Thyroid gland (tissue), 4 donors: ENCODE measurements around the gene PORCN. TPM values are rescaled to one million over a fixed set of nuclear protein-coding genes. Genes with fewer than 3 reads are reported as not detected.

Experiments used
- DNase-seq, 2 donors: peaks; one replicate each; pipeline ENCODE4 v3.0.0-alpha.2; 2019
- H3K27ac ChIP-seq, 3 donors: fragments of 200-600 bp; sonication (generic); 1 replicate in 2 of 3; 2 replicates in 1 of 3; pipeline ENCODE4 v1.5.1; 2016 to 2019; ENCODE audit warnings: mild to moderate bottlenecking in 1 of 3, moderate library complexity in 1 of 3
- H3K27me3 ChIP-seq: fragments of 200-600 bp; sonication (generic); one replicate; pipeline ENCODE4 v1.5.1; 2019
- H3K36me3 ChIP-seq, 2 donors: fragments of 200-600 bp; sonication (generic); one replicate each; pipeline ENCODE4 v1.5.1; 2016 to 2019
- H3K4me1 ChIP-seq, 2 donors: fragments of 200-600 bp; sonication (generic); one replicate each; pipeline ENCODE4 v1.5.1; 2017 to 2019
- H3K4me3 ChIP-seq, 3 donors: fragments of 200-600 bp; sonication (generic); replicated peaks in 1 of 3; 1 replicate in 2 of 3; 2 replicates in 1 of 3; pipeline ENCODE4 v1.5.1; 2016; ENCODE audit warnings: mild to moderate bottlenecking in 1 of 3
- H3K9me3 ChIP-seq: fragments of 200-600 bp; sonication (generic); one replicate; pipeline ENCODE4 v1.5.1; 2017
- CTCF ChIP-seq, 6 experiments: fragments of 200-600 bp in 3 of 6; fragments of 450-650 bp in 3 of 6; sonication (generic) in 3 of 6; IDR thresholded peaks; one replicate each; pipeline ENCODE4 v1.5.1; 2016 to 2019; ENCODE audit warnings: antibody characterized with exemption in 6 of 6, mild to moderate bottlenecking in 2 of 6, inconsistent platforms in 1 of 6, moderate library complexity in 1 of 6
- POLR2A ChIP-seq, 2 donors: fragments of 450-650 bp; IDR thresholded peaks; one replicate each; pipeline ENCODE4 v1.6.1; 2017; ENCODE audit warnings: antibody characterized with exemption in 2 of 2, mild to moderate bottlenecking in 2 of 2, moderate library complexity in 1 of 2
- WGBS, 2 donors: methylation state at CpG; one replicate each; pipeline ENCODE4 v1.1.5; 2017; 5-methylcytosine and 5-hydroxymethylcytosine counted together
- intact Hi-C: fragments of 100-400 bp; cut with DNase I; formaldehyde crosslinking; loops from one replicate; pipeline ENCODE4 v1.15.1; 2023
- total RNA-seq, 4 donors: library from RNA; depleted of rRNA; stranded (reverse); fragments of >200 nt; gene quantifications; one replicate each; pipeline ENCODE4 v1.2.3, GENCODE V29; 2016

PORCN gene
- total RNA-seq, 4 donors from 2014 or later: 14.5 to 36.4 (median 21.4) TPM

- Histone ChIP-seq H3K27me3 (no peaks in the 10 kb centered on the region), H3K4me1 (no peaks in the 10 kb centered on the region), H3K36me3 (peaks cover 0 to 12% of the 10 kb centered on the region in 2 donors), H3K27ac (no peak overlapping the region), H3K9me3 (no peaks in the 10 kb centered on the region), H3K4me3 (no peak overlapping the region)
- TF ChIP-seq POLR2A (IDR thresholded peaks at IDR 0.05) (no peak), CTCF (IDR thresholded peaks at IDR 0.05) (no peak)
- intact Hi-C loops: no loop called here
- 82 to 85% methylated on average over 4 of the region's 4 CpGs for WGBS, 2 donors
- DNase-seq: no peak
These were observed 49.5 kb downstream of the PORCN start for GRCh38 chrX:48558271-48558670.

GRCh38 chrX:48559636-48560035 is 50.8 kb downstream of the PORCN start:
- H3K36me3 ChIP-seq: peaks cover 0 to 12% of the 10 kb centered on the region in 2 donors
- TF ChIP-seq CTCF (IDR thresholded peaks at IDR 0.05) (no peak), POLR2A (IDR thresholded peaks at IDR 0.05) (no peak)

GRCh38 chrX:48560056-48560455 is 51.3 kb downstream of the PORCN start:
- H3K36me3 ChIP-seq: peaks cover 0 to 12% of the 10 kb centered on the region in 2 donors
- no peaks in the 10 kb centered on the region for H3K4me1 ChIP-seq
- 97 to 100% methylated on average over 2 to 5 of the region's 14 CpGs for WGBS, 2 donors
- intact Hi-C loops: no loop called here
- no peak for TF ChIP-seq POLR2A (IDR thresholded peaks at IDR 0.05)
- no peak for TF ChIP-seq CTCF (IDR thresholded peaks at IDR 0.05)
- no peaks in the 10 kb centered on the region for H3K9me3 ChIP-seq
- no peaks in the 10 kb centered on the region for H3K27me3 ChIP-seq
- no peak for DNase-seq
- H3K27ac ChIP-seq: no peak overlapping the region
- H3K4me3 ChIP-seq: no peak overlapping the region

More at GRCh38 chrX:48559636-48560035, 50.8 kb downstream of the PORCN start:
- 93 to 97% methylated on average over 3 to 13 of the region's 24 CpGs for WGBS, 2 donors
- Histone ChIP-seq H3K4me1 (no peaks in the 10 kb centered on the region), H3K27ac (no peak overlapping the region), H3K4me3 (no peak overlapping the region), H3K9me3 (no peaks in the 10 kb centered on the region), H3K27me3 (no peaks in the 10 kb centered on the region)
- DNase-seq: no peak
- intact Hi-C loops: no loop called here

GRCh38 chrX:48560681-48561080 is 51.9 kb downstream of the PORCN start:
- no peak overlapping the region for H3K4me3 ChIP-seq
- no peaks in the 10 kb centered on the region for H3K4me1 ChIP-seq
- no peak for DNase-seq
- intact Hi-C loops: no loop called here
- H3K27me3 ChIP-seq: no peaks in the 10 kb centered on the region
- peaks cover 0 to 12% of the 10 kb centered on the region in 2 donors for H3K36me3 ChIP-seq
- WGBS, 2 donors: 83 to 99% methylated on average over 1 to 9 of the region's 12 CpGs
- no peak for TF ChIP-seq CTCF (IDR thresholded peaks at IDR 0.05)
- TF ChIP-seq POLR2A (IDR thresholded peaks at IDR 0.05): no peak
- H3K27ac ChIP-seq: no peak overlapping the region
- no peaks in the 10 kb centered on the region for H3K9me3 ChIP-seq

GRCh38 chrX:48569958-48570357 is 61.2 kb downstream of the PORCN start:
- Histone ChIP-seq H3K27ac (no peak overlapping the region), H3K36me3 (no peaks in the 10 kb centered on the region), H3K27me3 (no peaks in the 10 kb centered on the region), H3K9me3 (no peaks in the 10 kb centered on the region), H3K4me1 (no peaks in the 10 kb centered on the region), H3K4me3 (no peak overlapping the region)
- intact Hi-C loops: no loop called here
- WGBS, 2 donors: 50 to 75% methylated on average over 1 of the region's 1 CpG
- no peak for DNase-seq
- no peak for TF ChIP-seq POLR2A (IDR thresholded peaks at IDR 0.05)
- no peak for TF ChIP-seq CTCF (IDR thresholded peaks at IDR 0.05)

Other genes starting within 250 kb of the PORCN start
- under 1 TPM in 1 of 4 donors, not detected in 3; 0.81 TPM for gene SSX3, start 152.3 kb upstream of the PORCN start, total RNA-seq
- not detected for gene SSX4, start 125.5 kb upstream of the PORCN start, total RNA-seq
- not detected for gene SSX4B, start 97.0 kb upstream of the PORCN start, total RNA-seq
- 10 to 100 TPM in 3 of 4 donors, 1 to 10 TPM in 1; 9.9 to 76.8 (median 40.1) TPM for gene SLC38A5, start 38.7 kb upstream of the PORCN start, total RNA-seq
- gene FTSJ1, start 32.8 kb upstream of the PORCN start, total RNA-seq: 10 to 100 TPM; 45.9 to 64.9 (median 62.5) TPM
- gene EBP, start 12.8 kb downstream of the PORCN start, total RNA-seq: 10 to 100 TPM; 11.0 to 43.5 (median 35.5) TPM
- 10 to 100 TPM in 3 of 4 donors, 1 to 10 TPM in 1; 9.4 to 16.5 (median 12.2) TPM for gene TBC1D25, start 30.7 kb downstream of the PORCN start, total RNA-seq
- gene RBM3, start 65.5 kb downstream of the PORCN start, total RNA-seq: 100 to 1,000 TPM; 122 to 250 (median 177) TPM
- gene WDR13, start 88.5 kb downstream of the PORCN start, total RNA-seq: 100 to 1,000 TPM; 134 to 181 (median 171) TPM
- 1 to 10 TPM; 1.4 to 4.8 (median 3.3) TPM for gene WAS, start 174.8 kb downstream of the PORCN start, total RNA-seq
- gene SUV39H1, start 187.7 kb downstream of the PORCN start, total RNA-seq: 1 to 10 TPM; 2.7 to 8.6 (median 7.1) TPM